H1 (cell line): ENCODE measurements around the gene MAGI1. TPM values are rescaled to one million over a fixed set of nuclear protein-coding genes. Genes with fewer than 3 reads are reported as not detected.

Experiments
- CTCF ChIA-PET: fragments of 300-600 bp; sonication (Branson Sonifier 250); formaldehyde crosslinking; loops from one replicate; lab custom pipeline; 2021; ENCODE audit not compliant: partially characterized antibody; lab: Charles Lee
- POLR2A ChIA-PET: fragments of 300-600 bp; sonication (Branson Sonifier 250); formaldehyde crosslinking; loops from one replicate; lab custom pipeline; 2021; ENCODE audit warnings: inconsistent platforms; ENCODE audit not compliant: partially characterized antibody; lab: Charles Lee
- DNase-seq, 2 experiments: peaks; one replicate each; pipeline versions ENCODE4 v3.0.0 to v3.0.0-alpha.2; 2010 to 2022; ENCODE audit warnings: low spot score in 2 of 2, low read depth in 1 of 2, mixed read lengths in 1 of 2
- FAIRE-seq: peaks from 2 replicates; lab custom pipeline; 2011; peaks lifted over from hg19 to GRCh38; lab: Jason Lieb, UNC
- H2AFZ ChIP-seq: 2 replicates; pipeline ENCODE4 v1.8.1; 2012; ENCODE audit warnings: low read length, inconsistent platforms
- H2AK5ac ChIP-seq: 2 replicates; pipeline ENCODE4 v1.6.1; 2013; ENCODE audit warnings: low read depth, low read length
- H2BK120ac ChIP-seq: replicated peaks from 2 replicates; pipeline ENCODE3; 2013; ENCODE audit warnings: low read depth, low read length, inconsistent platforms
- H2BK12ac ChIP-seq: 2 replicates; pipeline ENCODE4 v1.6.1; 2013; ENCODE audit warnings: low read depth, low read length
- H2BK15ac ChIP-seq: 2 replicates; pipeline ENCODE4 v1.6.1; 2013; ENCODE audit warnings: low read length
- H2BK20ac ChIP-seq: 2 replicates; pipeline ENCODE4 v1.6.1; 2013; ENCODE audit warnings: low read length
- H2BK5ac ChIP-seq: 2 replicates; pipeline ENCODE4 v1.6.1; 2013; ENCODE audit warnings: low read depth, low read length
- H3K14ac ChIP-seq: 2 replicates; pipeline ENCODE4 v1.6.1; 2013; ENCODE audit warnings: inconsistent platforms; ENCODE audit not compliant: insufficient read length
- H3K18ac ChIP-seq: 2 replicates; pipeline ENCODE4 v1.6.1; 2013; ENCODE audit warnings: low read length; ENCODE audit errors: extremely low read depth
- H3K23ac ChIP-seq: 2 replicates; pipeline ENCODE4 v1.6.1; 2013; ENCODE audit warnings: inconsistent platforms; ENCODE audit not compliant: insufficient read length
- H3K23me2 ChIP-seq: 2 replicates; pipeline ENCODE4 v1.6.1; 2013; ENCODE audit warnings: low read depth, low read length
- H3K27ac ChIP-seq: 2 replicates; pipeline ENCODE4 v1.6.1; 2011; ENCODE audit warnings: low read depth, low read length, inconsistent platforms
- H3K27me3 ChIP-seq, 4 experiments: replicated peaks in 1 of 4; 1 replicate in 1 of 4; 2 replicates in 3 of 4; pipeline versions ENCODE4 v1.6.1 to v1.8.1; 2011 to 2013; ENCODE audit warnings: low read length in 3 of 4, mild to moderate bottlenecking in 3 of 4, inconsistent platforms in 2 of 4, mixed read lengths in 2 of 4, moderate library complexity in 1 of 4; ENCODE audit not compliant: control insufficient read depth in 3 of 4, insufficient read depth in 3 of 4; ENCODE audit errors: extremely low read depth in 1 of 4
- H3K36me3 ChIP-seq, 4 experiments: 2 replicates each; pipeline versions ENCODE4 v1.6.1 to v1.8.1; 2011 to 2013; ENCODE audit warnings: mild to moderate bottlenecking in 4 of 4, low read length in 3 of 4, moderate library complexity in 2 of 4, control low read depth in 1 of 4, inconsistent platforms in 1 of 4; ENCODE audit not compliant: insufficient read depth in 4 of 4, control insufficient read depth in 2 of 4
- H3K4ac ChIP-seq: replicated peaks from 2 replicates; pipeline ENCODE3; 2013; ENCODE audit warnings: low read length, low read depth, mixed read lengths, inconsistent platforms; ENCODE audit not compliant: insufficient read length
- H3K4me1 ChIP-seq, 4 experiments: replicated peaks in 1 of 4; 1 replicate in 1 of 4; 2 replicates in 3 of 4; pipeline versions ENCODE4 v1.6.1 to v1.8.1; 2011 to 2013; ENCODE audit warnings: low read length in 3 of 4, inconsistent platforms in 2 of 4, mixed read lengths in 1 of 4; ENCODE audit not compliant: insufficient read depth in 4 of 4, control insufficient read depth in 3 of 4
- H3K4me2 ChIP-seq, 2 experiments: 2 replicates each; pipeline versions ENCODE4 v1.6.1 to v1.8.1; 2011 to 2013; ENCODE audit warnings: low read depth in 2 of 2, low read length in 2 of 2, control low read depth in 1 of 2, inconsistent platforms in 1 of 2, mild to moderate bottlenecking in 1 of 2; ENCODE audit not compliant: insufficient read depth in 1 of 2
- H3K4me3 ChIP-seq, 4 experiments: fragments of 200-600, 300-600 bp in 1 of 4; sonication (generic), shearing (Covaris generic), sonication (Bioruptor Twin) in 1 of 4; 2 replicates each; pipeline versions ENCODE4 v1.5.1 to v1.8.1; 2011 to 2016; ENCODE audit warnings: low read length in 4 of 4, low read depth in 3 of 4, control low read depth in 2 of 4, inconsistent platforms in 2 of 4, mild to moderate bottlenecking in 2 of 4, mixed read lengths in 1 of 4, moderate library complexity in 1 of 4; ENCODE audit not compliant: insufficient read depth in 2 of 4; ENCODE audit errors: extremely low read depth in 1 of 4
- H3K56ac ChIP-seq: replicated peaks from 2 replicates; pipeline ENCODE3; 2013; ENCODE audit warnings: low read depth, mild to moderate bottlenecking, mixed read lengths, low read length, inconsistent platforms; ENCODE audit not compliant: insufficient read length
- H3K79me1 ChIP-seq: 2 replicates; pipeline ENCODE4 v1.6.1; 2013; ENCODE audit warnings: low read depth, low read length, control low read depth
- H3K79me2 ChIP-seq, 2 experiments: 2 replicates each; pipeline versions ENCODE4 v1.6.1 to v1.8.1; 2012 to 2013; ENCODE audit warnings: low read length in 2 of 2, mild to moderate bottlenecking in 2 of 2, inconsistent platforms in 1 of 2; ENCODE audit not compliant: insufficient read depth in 2 of 2, control insufficient read depth in 1 of 2
- H3K9ac ChIP-seq, 4 experiments: replicated peaks in 1 of 4; 1 replicate in 1 of 4; 2 replicates in 3 of 4; pipeline versions ENCODE4 v1.6.1 to v1.8.1; 2011 to 2013; ENCODE audit warnings: low read depth in 3 of 4, low read length in 3 of 4, control low read depth in 2 of 4, mild to moderate bottlenecking in 2 of 4, moderate library complexity in 2 of 4, inconsistent platforms in 1 of 4; ENCODE audit errors: extremely low read depth in 1 of 4
- H3K9me3 ChIP-seq, 2 experiments: 2 replicates each; pipeline versions ENCODE4 v1.6.1 to v1.8.1; 2012 to 2013; ENCODE audit warnings: mild to moderate bottlenecking in 2 of 2, moderate library complexity in 2 of 2, control low read depth in 1 of 2, inconsistent platforms in 1 of 2, low read depth in 1 of 2, low read length in 1 of 2, mixed read lengths in 1 of 2; ENCODE audit not compliant: insufficient read depth in 2 of 2
- H4K20me1 ChIP-seq, 2 experiments: replicated peaks in 1 of 2; 2 replicates each; pipeline versions ENCODE3 to v1.8.1; 2011 to 2013; ENCODE audit warnings: inconsistent platforms in 2 of 2, low read length in 2 of 2, mild to moderate bottlenecking in 1 of 2; ENCODE audit not compliant: insufficient read depth in 2 of 2, control insufficient read depth in 1 of 2
- H4K5ac ChIP-seq: 2 replicates; pipeline ENCODE4 v1.6.1; 2013; ENCODE audit warnings: low read length, low read depth, mixed read lengths, inconsistent platforms; ENCODE audit not compliant: insufficient read length
- H4K8ac ChIP-seq: 2 replicates; pipeline ENCODE4 v1.8.0; 2013; ENCODE audit warnings: mild to moderate bottlenecking, moderate library complexity, low read length, inconsistent platforms; ENCODE audit not compliant: insufficient read depth; ENCODE audit errors: extremely low read depth
- H4K91ac ChIP-seq: replicated peaks from 2 replicates; pipeline ENCODE3; 2013; ENCODE audit warnings: low read length, mixed read lengths, inconsistent platforms; ENCODE audit not compliant: insufficient read length
- JUND ChIP-seq: IDR thresholded peaks from 2 replicates; pipeline ENCODE4 v1.6.1; 2011; ENCODE audit warnings: mild to moderate bottlenecking, improper control_type of control experiment, low read length
- KDM4A ChIP-seq: IDR thresholded peaks from one replicate; pipeline ENCODE4 v1.7.1; 2012; ENCODE audit warnings: low read depth, mild to moderate bottlenecking, moderate library complexity, low read length, inconsistent platforms; ENCODE audit not compliant: severe bottlenecking
- KDM5A ChIP-seq: fragments of 200-600 bp; IDR thresholded peaks from 2 replicates; pipeline ENCODE4 v1.7.1; 2012; ENCODE audit warnings: mild to moderate bottlenecking, low read length, inconsistent platforms, mixed read lengths
- NANOG ChIP-seq: IDR thresholded peaks from 2 replicates; pipeline ENCODE4 v1.6.1; 2011; ENCODE audit warnings: low read length, low read depth, mild to moderate bottlenecking, inconsistent platforms; ENCODE audit not compliant: insufficient read depth, poor library complexity, severe bottlenecking
- TEAD4 ChIP-seq: IDR thresholded peaks from 2 replicates; pipeline ENCODE4 v1.6.1; 2012; ENCODE audit warnings: low read depth, low read length, inconsistent platforms, mixed read lengths
- WGBS, 2 experiments: shearing (Covaris generic) in 1 of 2; methylation state at CpG; one replicate each; pipeline versions ENCODE4 v1.1.6 to v1.1.7; 2013 to 2015; ENCODE audit warnings: low lambda C conversion rate in 2 of 2, mixed read lengths in 2 of 2, inconsistent platforms in 1 of 2, low coverage in 1 of 2, missing lambda C conversion rate in 1 of 2; ENCODE audit not compliant: insufficient replicate concordance in 2 of 2, insufficient coverage in 1 of 2, insufficient read length in 1 of 2; ENCODE audit errors: extremely low coverage in 1 of 2, missing lambda C conversion rate in 1 of 2; 5-methylcytosine and 5-hydroxymethylcytosine counted together
- polyA plus RNA-seq, 7 experiments: library from polyadenylated mRNA; depleted of rRNA in 3 of 7; stranded (reverse) in 5 of 7; unstranded in 2 of 7; fragments of >200 nt in 5 of 7; fragments of 200-250 nt in 2 of 7; gene quantifications; 1 replicate in 5 of 7; 2 replicates in 1 of 7; 4 replicates in 1 of 7; pipeline versions ENCODE4 v1.2.1 to v1.2.3, GENCODE V29; 2011 to 2013; ENCODE audit warnings: missing spikeins in 2 of 7, mixed read lengths in 2 of 7
- total RNA-seq: library from RNA; stranded (reverse); fragmentation: NEBNext Ultra II Directional; extraction: Animal tissue kit (Norgen Biotek cat#: 25700); gene quantifications from 2 replicates; pipeline ENCODE4 v1.2.1, GENCODE V29; 2021

The MAGI1 gene
- total and polyA plus RNA-seq, 2 of the 8 experiments (the other 6 are each of a cell fraction or from before 2014, with no cell fraction given): 19.8 to 78.0 TPM

- Histone ChIP-seq H3K4ac (no peak overlapping the region), H2AFZ (no peak overlapping the region), H3K79me1 (peaks cover 2% of the 10 kb centered on the region; the same call in 1 of the 2 replicates), H3K4me2 (no peak overlapping the region), H3K14ac (no peak overlapping the region), H3K4me3 (no peak overlapping the region), H3K9me3 (no peaks in the 10 kb centered on the region), H3K9ac (no peak overlapping the region), H2AK5ac (no peak overlapping the region), H2BK15ac (no peak overlapping the region), H2BK20ac (no peak overlapping the region), H3K36me3 (no peaks in the 10 kb centered on the region), H3K56ac (no peak overlapping the region), H3K23me2 (no peaks in the 10 kb centered on the region), H4K20me1 (no peaks in the 10 kb centered on the region), H3K79me2 (peaks cover 0 to 14% of the 10 kb centered on the region in 2 experiments; a peak in 2 of 4 replicates), H4K5ac (no peak overlapping the region), H2BK5ac (no peak overlapping the region), H3K18ac (no peak overlapping the region), H3K27me3 (no peaks in the 10 kb centered on the region), H3K23ac (no peak overlapping the region), H2BK120ac (no peak overlapping the region), H4K91ac (no peak overlapping the region), H4K8ac (no peak overlapping the region), H2BK12ac (no peak overlapping the region), H3K27ac (no peak overlapping the region), H3K4me1 (0 out of 7 replicates have a peak, but pooled peaks cover 0 to 3% (median 0%) of the 10 kb centered on the region in 4 experiments)
- TF ChIP-seq TEAD4 (no peak), KDM5A (no peak), JUND (no peak), KDM4A (no peak), NANOG (no peak)
- ChIA-PET CTCF (interaction anchor here (0.6 to 4.5 kb wide), 4 partner anchors 13 to 349 kb away, joined by 3 to 26 read pairs (median 4); no protein-coding TSS in a partner anchor), POLR2A (interaction anchor here (0.7 kb wide), 2 partner anchors 241 to 246 kb away, joined by 3 read pairs; no protein-coding TSS in a partner anchor)
- WGBS, 2 experiments: 93% methylated on average over 2 of the region's 2 CpGs; no CpG with 5 or more reads in 1 of the 2 experiments
- FAIRE-seq: no peak
- no peak for DNase-seq
Measured at GRCh38 chr3:65641777-65642176, 396.9 kb downstream of the MAGI1 start.
